ENCODE data around the gene ZNRF3.
A peak's percentile ranks its signal among the peaks of the same experiment; 100 is the strongest.

ZNRF3 gene

GRCh38 chr22:29079218-29079901, 196.0 kb downstream of the ZNRF3 start (continued):
- TF ChIP-seq ZNF521 (tag by site-specific recombination; IDR thresholded peaks at IDR 0.05) (no peak), GFI1B (tag by site-specific recombination; IDR thresholded peaks at IDR 0.05) (no peak), ZNF433 (tag by site-specific recombination; IDR thresholded peaks at IDR 0.05; ENCODE audit: low read depth) (no peak), ZNF777 (tag by site-specific recombination; IDR thresholded peaks at IDR 0.05; ENCODE audit: borderline replicate concordance) (no peak), ZNF302 (tag by site-specific recombination; IDR thresholded peaks at IDR 0.05; ENCODE audit: low read depth) (no peak), ZNF366 (tag by site-specific recombination; conservative IDR thresholded peaks at IDR 0.05) (no peak), ZBTB11 (tag by site-specific recombination; conservative IDR thresholded peaks at IDR 0.05; ENCODE audit: low read depth) (no peak), MZF1 (tag by site-specific recombination; IDR thresholded peaks at IDR 0.05; ENCODE audit: borderline replicate concordance) (peak; percentile 42; the same call in 1 of the 2 replicates), ZNF146 (tag by site-specific recombination; IDR thresholded peaks at IDR 0.05) (no peak), KLF16 (tag by site-specific recombination; IDR thresholded peaks at IDR 0.05) (peak; percentile 22; the same call in 1 of the 2 replicates), ZNF571 (tag by site-specific recombination; IDR thresholded peaks at IDR 0.05) (no peak), ZBTB1 (tag by site-specific recombination; IDR thresholded peaks at IDR 0.05) (no peak), ZNF223 (tag by site-specific recombination; IDR thresholded peaks at IDR 0.05) (no peak), ZNF785 (tag by site-specific recombination; IDR thresholded peaks at IDR 0.05) (no peak), ZNF624 (tag by site-specific recombination; IDR thresholded peaks at IDR 0.05) (no peak), ZNF423 (tag by site-specific recombination; IDR thresholded peaks at IDR 0.05) (no peak), ZNF501 (tag by site-specific recombination; IDR thresholded peaks at IDR 0.05) (no peak), ZNF248 (tag by site-specific recombination; IDR thresholded peaks at IDR 0.05) (no peak), ZNF561 (tag by site-specific recombination; IDR thresholded peaks at IDR 0.05; ENCODE audit: borderline replicate concordance) (peak; percentile 97), ZFP41 (tag by site-specific recombination; IDR thresholded peaks at IDR 0.05; ENCODE audit: borderline replicate concordance) (no peak), ZNF121 (tag by site-specific recombination; IDR thresholded peaks at IDR 0.05) (peak; percentile 98), ZNF37A (tag by site-specific recombination; IDR thresholded peaks at IDR 0.05) (peak; percentile 61; the same call in 1 of the 2 replicates), ZNF292 (tag by site-specific recombination; IDR thresholded peaks at IDR 0.05; ENCODE audit: borderline replicate concordance, low read depth) (no peak), KLF7 (tag by site-specific recombination; IDR thresholded peaks at IDR 0.05; ENCODE audit: borderline replicate concordance) (peak; percentile 20; the same call in 1 of the 2 replicates), ZNF654 (tag by site-specific recombination; IDR thresholded peaks at IDR 0.05; ENCODE audit: low read depth) (no peak; the same call in 1 of the 2 replicates), ZNF473 (tag by site-specific recombination; IDR thresholded peaks at IDR 0.05) (no peak), KLF9 (tag by site-specific recombination; IDR thresholded peaks at IDR 0.05; ENCODE audit: low read depth) (peak; percentile 28; the same call in 1 of the 2 replicates), ZBTB8A (tag by site-specific recombination; IDR thresholded peaks at IDR 0.05) (peak; percentile 75), ZNF792 (tag by site-specific recombination; IDR thresholded peaks at IDR 0.05) (no peak), ZNF623 (tag by site-specific recombination; IDR thresholded peaks at IDR 0.05) (no peak), ZNF664 (tag by site-specific recombination; IDR thresholded peaks at IDR 0.05) (no peak), KLF1 (tag by site-specific recombination; IDR thresholded peaks at IDR 0.05) (peak; percentile 75), ZBTB6 (tag by site-specific recombination; IDR thresholded peaks at IDR 0.05) (no peak; the same call in 1 of the 2 replicates), OSR2 (tag by site-specific recombination; IDR thresholded peaks at IDR 0.05) (peak; percentile 78), SALL2 (tag by site-specific recombination; IDR thresholded peaks at IDR 0.05; ENCODE audit: borderline replicate concordance) (no peak)
- TF ChIP-seq, protein P1, sequence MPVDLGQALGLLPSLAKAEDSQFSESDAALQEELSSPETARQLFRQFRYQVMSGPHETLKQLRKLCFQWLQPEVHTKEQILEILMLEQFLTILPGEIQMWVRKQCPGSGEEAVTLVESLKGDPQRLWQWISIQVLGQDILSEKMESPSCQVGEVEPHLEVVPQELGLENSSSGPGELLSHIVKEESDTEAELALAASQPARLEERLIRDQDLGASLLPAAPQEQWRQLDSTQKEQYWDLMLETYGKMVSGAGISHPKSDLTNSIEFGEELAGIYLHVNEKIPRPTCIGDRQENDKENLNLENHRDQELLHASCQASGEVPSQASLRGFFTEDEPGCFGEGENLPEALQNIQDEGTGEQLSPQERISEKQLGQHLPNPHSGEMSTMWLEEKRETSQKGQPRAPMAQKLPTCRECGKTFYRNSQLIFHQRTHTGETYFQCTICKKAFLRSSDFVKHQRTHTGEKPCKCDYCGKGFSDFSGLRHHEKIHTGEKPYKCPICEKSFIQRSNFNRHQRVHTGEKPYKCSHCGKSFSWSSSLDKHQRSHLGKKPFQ (tag by site-specific recombination; IDR thresholded peaks at IDR 0.05) = peak; percentile 74
